ENCODE data around the gene ATG7.

- no peak for TF ChIP-seq CTCF (IDR thresholded peaks at IDR 0.05; ENCODE audit: insufficient read depth, low read length)
- TF ChIP-seq, protein P1, sequence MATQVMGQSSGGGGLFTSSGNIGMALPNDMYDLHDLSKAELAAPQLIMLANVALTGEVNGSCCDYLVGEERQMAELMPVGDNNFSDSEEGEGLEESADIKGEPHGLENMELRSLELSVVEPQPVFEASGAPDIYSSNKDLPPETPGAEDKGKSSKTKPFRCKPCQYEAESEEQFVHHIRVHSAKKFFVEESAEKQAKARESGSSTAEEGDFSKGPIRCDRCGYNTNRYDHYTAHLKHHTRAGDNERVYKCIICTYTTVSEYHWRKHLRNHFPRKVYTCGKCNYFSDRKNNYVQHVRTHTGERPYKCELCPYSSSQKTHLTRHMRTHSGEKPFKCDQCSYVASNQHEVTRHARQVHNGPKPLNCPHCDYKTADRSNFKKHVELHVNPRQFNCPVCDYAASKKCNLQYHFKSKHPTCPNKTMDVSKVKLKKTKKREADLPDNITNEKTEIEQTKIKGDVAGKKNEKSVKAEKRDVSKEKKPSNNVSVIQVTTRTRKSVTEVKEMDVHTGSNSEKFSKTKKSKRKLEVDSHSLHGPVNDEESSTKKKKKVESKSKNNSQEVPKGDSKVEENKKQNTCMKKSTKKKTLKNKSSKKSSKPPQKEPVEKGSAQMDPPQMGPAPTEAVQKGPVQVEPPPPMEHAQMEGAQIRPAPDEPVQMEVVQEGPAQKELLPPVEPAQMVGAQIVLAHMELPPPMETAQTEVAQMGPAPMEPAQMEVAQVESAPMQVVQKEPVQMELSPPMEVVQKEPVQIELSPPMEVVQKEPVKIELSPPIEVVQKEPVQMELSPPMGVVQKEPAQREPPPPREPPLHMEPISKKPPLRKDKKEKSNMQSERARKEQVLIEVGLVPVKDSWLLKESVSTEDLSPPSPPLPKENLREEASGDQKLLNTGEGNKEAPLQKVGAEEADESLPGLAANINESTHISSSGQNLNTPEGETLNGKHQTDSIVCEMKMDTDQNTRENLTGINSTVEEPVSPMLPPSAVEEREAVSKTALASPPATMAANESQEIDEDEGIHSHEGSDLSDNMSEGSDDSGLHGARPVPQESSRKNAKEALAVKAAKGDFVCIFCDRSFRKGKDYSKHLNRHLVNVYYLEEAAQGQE (IDR thresholded peaks at IDR 0.05; ENCODE audit: insufficient replicate concordance, low read depth): no peak
These were observed 58.9 kb downstream of the ATG7 start for GRCh38 chr3:11331101-11331500.

All from HL-60 (cell line).